Gastrocnemius medialis (tissue), 4 donors: ENCODE measurements around the gene OXCT2.

ENCODE experiments used
- CTCF ChIP-seq, 5 experiments: fragments of 450-650 bp in 3 of 5; fragments of 200-600 bp in 2 of 5; sonication (generic) in 2 of 5; IDR thresholded peaks in 4 of 5; conservative IDR thresholded peaks in 1 of 5; 1 replicate in 4 of 5; 2 replicates in 1 of 5; pipeline ENCODE4 v1.5.1; 2016 to 2019; ENCODE audit warnings: antibody characterized with exemption in 5 of 5, mild to moderate bottlenecking in 3 of 5, moderate library complexity in 3 of 5
- POLR2A ChIP-seq, 2 donors: fragments of 450-650 bp; IDR thresholded peaks; one replicate each; pipeline ENCODE4 v1.6.1; 2017; ENCODE audit warnings: antibody characterized with exemption in 2 of 2, mild to moderate bottlenecking in 2 of 2, moderate library complexity in 2 of 2

GRCh38 chr1:39760074-39761008 lies 10.8 kb downstream of the OXCT2 start:
- no peak for TF ChIP-seq CTCF (IDR thresholded peaks at IDR 0.05 in 4 of 5, conservative IDR thresholded peaks at IDR 0.05 in 1 of 5)
- no peak for TF ChIP-seq POLR2A (IDR thresholded peaks at IDR 0.05)
